NCI-H526 (cell line): ENCODE results near the gene MOB3B.

Experiments
- DNase-seq, 2 experiments: peaks; one replicate each; lab custom pipeline; 2025; lab: John Stamatoyannopoulos, UW

The MOB3B gene

GRCh38 chr9:27391040-27391895 lies 138.3 kb downstream of the MOB3B start:
- DNase-seq = no peak

GRCh38 chr9:27388150-27388549 lies 141.5 kb downstream of the MOB3B start:
- no peak for DNase-seq

GRCh38 chr9:27387722-27388121 lies 141.9 kb downstream of the MOB3B start:
- DNase-seq = no peak

GRCh38 chr9:27386571-27387091 lies 143.0 kb downstream of the MOB3B start:
- peak in 1 of 2 experiments; percentile 18 for DNase-seq

- DNase-seq = no peak
These were observed 143.8 kb downstream of the MOB3B start for GRCh38 chr9:27385606-27386322.

GRCh38 chr9:27384262-27385014 lies 145.2 kb downstream of the MOB3B start:
- DNase-seq = no peak

- DNase-seq = no peak
These were observed 146.1 kb downstream of the MOB3B start for GRCh38 chr9:27383524-27383923.

- no peak for DNase-seq
These were observed 146.6 kb downstream of the MOB3B start for GRCh38 chr9:27382975-27383374.

- DNase-seq = no peak
These were observed 147.3 kb downstream of the MOB3B start for GRCh38 chr9:27382308-27382707.

- no peak for DNase-seq
These were observed 150.0 kb downstream of the MOB3B start for GRCh38 chr9:27379311-27380251.

- no peak for DNase-seq
These were observed 151.7 kb downstream of the MOB3B start for GRCh38 chr9:27377811-27378456.

GRCh38 chr9:27377147-27377807 lies 152.3 kb downstream of the MOB3B start:
- DNase-seq = no peak

GRCh38 chr9:27373851-27374250 lies 155.8 kb downstream of the MOB3B start:
- DNase-seq = no peak

- DNase-seq = no peak
These were observed 157.0 kb downstream of the MOB3B start for GRCh38 chr9:27372615-27373014.

- DNase-seq = no peak
These were observed 158.2 kb downstream of the MOB3B start for GRCh38 chr9:27371382-27371781.

GRCh38 chr9:27369591-27369990 lies 160.0 kb downstream of the MOB3B start:
- peak in 1 of 2 experiments; percentile 20 for DNase-seq

GRCh38 chr9:27368316-27368985 lies 161.2 kb downstream of the MOB3B start:
- DNase-seq = no peak

- DNase-seq = no peak
These were observed 161.7 kb downstream of the MOB3B start for GRCh38 chr9:27367921-27368315.

- peak in 1 of 2 experiments; percentile 22 for DNase-seq
These were observed 162.3 kb downstream of the MOB3B start for GRCh38 chr9:27367175-27367798.
